Tibial artery (tissue), 4 donors: ENCODE results near the gene WWTR1.
A peak's percentile ranks its signal among the peaks of the same experiment; 100 is the strongest.

Experiments used
- DNase-seq, 2 donors: peaks; one replicate each; pipeline ENCODE4 v3.0.0-alpha.2; 2019
- H3K27ac ChIP-seq, 2 donors: fragments of 200-600 bp; sonication (generic) in 1 of 2; 1 replicate in 1 of 2; 2 replicates in 1 of 2; pipeline ENCODE4 v1.5.1; 2018 to 2019; ENCODE audit warnings: mild to moderate bottlenecking in 1 of 2
- H3K27me3 ChIP-seq, 2 donors: fragments of 200-600 bp; sonication (generic) in 1 of 2; one replicate each; pipeline versions ENCODE4 v1.5.1 to v1.6.0; 2016 to 2019
- H3K36me3 ChIP-seq, 3 donors: fragments of 200-600 bp; sonication (generic) in 2 of 3; one replicate each; pipeline ENCODE4 v1.5.1; 2016 to 2019; ENCODE audit warnings: mild to moderate bottlenecking in 2 of 3
- H3K4me1 ChIP-seq, 4 donors: fragments of 200-600 bp; sonication (generic) in 2 of 4; 1 replicate in 3 of 4; 2 replicates in 1 of 4; pipeline ENCODE4 v1.5.1; 2016 to 2019
- H3K4me3 ChIP-seq, 2 donors: fragments of 200-600 bp; sonication (generic) in 1 of 2; 1 replicate in 1 of 2; 2 replicates in 1 of 2; pipeline ENCODE4 v1.5.1; 2018 to 2019; ENCODE audit warnings: mild to moderate bottlenecking in 2 of 2
- H3K9me3 ChIP-seq, 3 donors: fragments of 200-600 bp; sonication (generic) in 1 of 3; one replicate each; pipeline ENCODE4 v1.5.1; 2016 to 2019
- CTCF ChIP-seq, 2 experiments: fragments of 200-600 bp in 1 of 2; fragments of 450-650 bp in 1 of 2; IDR thresholded peaks; one replicate each; pipeline ENCODE4 v1.5.1; 2017 to 2019; ENCODE audit warnings: antibody characterized with exemption in 2 of 2, mild to moderate bottlenecking in 1 of 2, moderate library complexity in 1 of 2
- intact Hi-C: fragments of 100-400 bp; cut with DNase I; formaldehyde crosslinking; loops from one replicate; pipeline ENCODE4 v1.15.0; 2023; ENCODE audit warnings: low total_unique reads

WWTR1 gene

GRCh38 chr3:149564079-149564478 lies 93.7 kb downstream of the WWTR1 start:
- Histone ChIP-seq H3K36me3 (no peaks in the 10 kb centered on the region), H3K27ac (no peak overlapping the region), H3K4me1 (peaks cover 0 to 74% (median 23%) of the 10 kb centered on the region in 4 donors), H3K9me3 (no peaks in the 10 kb centered on the region), H3K27me3 (no peaks in the 10 kb centered on the region), H3K4me3 (no peak overlapping the region)
- DNase-seq, result no peak
- no peak for TF ChIP-seq CTCF (IDR thresholded peaks at IDR 0.05)
- intact Hi-C loops, result no loop called here

DNA sequence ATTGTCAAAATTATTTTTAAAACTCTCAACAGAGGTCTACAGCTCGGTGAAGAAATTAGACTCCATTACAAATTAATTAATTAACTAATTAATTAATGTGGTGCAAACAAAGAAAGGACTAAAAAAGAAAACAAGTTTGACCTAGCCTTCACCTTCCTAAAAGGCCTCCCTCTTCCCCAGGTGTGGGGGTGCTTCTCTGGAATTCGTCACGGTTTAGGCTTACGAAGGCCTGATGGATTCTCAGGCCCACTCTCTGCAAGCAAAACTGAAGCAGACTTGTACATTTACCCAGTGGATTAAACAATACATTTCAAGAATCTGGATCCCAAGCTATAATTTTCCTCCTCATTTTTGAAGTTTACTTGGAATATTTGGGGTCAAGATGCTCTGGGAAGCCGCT lies 94.7 kb downstream of the WWTR1 start:
- no peak for DNase-seq

DNA sequence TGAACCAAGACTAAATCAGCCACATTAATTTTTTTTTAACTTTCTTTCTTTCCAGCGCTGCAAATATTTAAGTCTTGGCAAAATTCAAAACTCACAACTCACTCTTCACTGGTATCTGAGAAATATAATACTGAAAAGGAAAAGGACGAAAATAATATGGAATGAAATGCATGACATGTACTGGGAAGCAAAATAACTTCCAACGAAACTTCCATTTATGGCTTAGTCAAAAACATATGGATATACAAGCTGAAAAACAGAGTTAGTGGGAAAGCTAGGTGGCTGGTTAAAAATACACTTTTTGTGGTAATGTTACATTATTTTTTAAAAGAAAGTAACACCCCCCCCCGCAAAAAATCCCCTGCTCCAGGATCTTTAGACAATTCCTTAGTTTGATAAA lies 97.2 kb downstream of the WWTR1 start:
- Histone ChIP-seq H3K27ac (no peak overlapping the region), H3K36me3 (no peaks in the 10 kb centered on the region), H3K4me1 (peaks cover 0 to 53% (median 19%) of the 10 kb centered on the region in 4 donors), H3K27me3 (no peaks in the 10 kb centered on the region), H3K9me3 (no peaks in the 10 kb centered on the region), H3K4me3 (no peak overlapping the region)
- no peak for DNase-seq
- intact Hi-C loops, result no loop called here
- TF ChIP-seq CTCF (IDR thresholded peaks at IDR 0.05), result no peak

More for the DNA sequence above, 94.7 kb downstream of the WWTR1 start:
- H3K9me3 ChIP-seq, result no peaks in the 10 kb centered on the region
- H3K27me3 ChIP-seq, result no peaks in the 10 kb centered on the region
- intact Hi-C loops, result no loop called here
- no peak for TF ChIP-seq CTCF (IDR thresholded peaks at IDR 0.05)
- no peak overlapping the region for H3K4me3 ChIP-seq
- no peak overlapping the region for H3K27ac ChIP-seq
- H3K36me3 ChIP-seq, result no peaks in the 10 kb centered on the region
- H3K4me1 ChIP-seq, result peaks cover 0 to 66% (median 23%) of the 10 kb centered on the region in 4 donors

DNA sequence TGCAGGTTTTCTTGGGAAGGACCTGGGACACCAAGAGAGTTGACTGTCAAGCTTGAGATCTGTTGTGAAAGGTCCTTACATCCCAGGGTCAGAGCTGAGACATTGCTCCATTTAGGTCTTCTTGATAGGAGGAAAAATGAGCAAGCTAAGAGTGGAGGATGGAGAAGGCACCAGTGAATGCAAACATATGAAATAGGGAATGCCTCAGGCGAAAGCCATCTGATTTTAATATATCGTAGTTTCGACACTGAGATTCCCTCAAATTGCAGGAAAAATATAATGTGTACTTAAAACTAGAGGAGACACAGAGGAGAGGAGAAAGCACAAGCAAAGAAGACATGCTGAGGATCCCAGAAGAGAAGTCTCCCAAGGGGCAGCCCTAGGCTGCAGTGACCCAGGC lies 97.8 kb downstream of the WWTR1 start:
- no peaks in the 10 kb centered on the region for H3K9me3 ChIP-seq
- H3K27me3 ChIP-seq, result no peaks in the 10 kb centered on the region
- no peaks in the 10 kb centered on the region for H3K36me3 ChIP-seq
- no peak overlapping the region for H3K4me3 ChIP-seq
- DNase-seq, result no peak
- intact Hi-C loops, result no loop called here
- no peak overlapping the region for H3K27ac ChIP-seq
- no peak for TF ChIP-seq CTCF (IDR thresholded peaks at IDR 0.05)
- peaks cover 0 to 58% (median 23%) of the 10 kb centered on the region in 4 donors for H3K4me1 ChIP-seq

- H3K4me1 ChIP-seq, result peaks cover 0 to 58% (median 26%) of the 10 kb centered on the region in 4 donors
- intact Hi-C loops, result no loop called here
- no peaks in the 10 kb centered on the region for H3K27me3 ChIP-seq
- H3K4me3 ChIP-seq, result no peak overlapping the region
- no peak overlapping the region for H3K27ac ChIP-seq
- H3K9me3 ChIP-seq, result no peaks in the 10 kb centered on the region
- H3K36me3 ChIP-seq, result no peaks in the 10 kb centered on the region
- TF ChIP-seq CTCF (IDR thresholded peaks at IDR 0.05), result no peak
- DNase-seq, result no peak
Measured at GRCh38 chr3:149559525-149559924, 98.3 kb downstream of the WWTR1 start.

DNA sequence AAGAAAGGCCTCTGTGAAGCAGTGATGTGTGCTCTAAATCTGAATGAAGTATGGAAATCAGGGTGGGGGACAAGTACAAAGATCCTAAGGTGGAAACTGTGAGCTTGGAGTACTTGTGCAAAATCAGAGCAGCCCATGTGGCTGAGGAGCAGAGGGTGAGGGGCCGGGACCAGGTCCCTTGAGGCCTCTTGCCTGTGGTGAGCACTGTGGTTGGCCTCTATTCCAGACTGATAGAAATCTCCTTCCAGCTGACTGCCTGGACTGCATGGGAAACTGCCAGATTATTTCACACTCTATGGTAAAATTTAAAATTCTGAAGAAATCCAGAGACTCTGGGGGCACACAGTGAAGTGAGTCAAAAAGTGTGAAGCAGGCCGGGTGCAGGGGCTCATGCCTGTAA lies 101.9 kb downstream of the WWTR1 start:
- H3K36me3 ChIP-seq, result no peaks in the 10 kb centered on the region
- peak overlapping the region in 1 of 2 donors; percentile 40 for H3K27ac ChIP-seq
- no peak overlapping the region for H3K4me3 ChIP-seq
- H3K9me3 ChIP-seq, result no peaks in the 10 kb centered on the region
- peaks cover 0 to 69% (median 45%) of the 10 kb centered on the region in 4 donors for H3K4me1 ChIP-seq
- no peak for TF ChIP-seq CTCF (IDR thresholded peaks at IDR 0.05)
- intact Hi-C loops, result no loop called here
- no peak for DNase-seq
- H3K27me3 ChIP-seq, result no peaks in the 10 kb centered on the region
